ENCODE results near the gene PAIP1. TPM values are rescaled to one million over a fixed set of nuclear protein-coding genes. Genes with fewer than 3 reads are reported as not detected.

Gene PAIP1
- total and polyA plus RNA-seq, 12 donors: 54.8 to 262 (median 84.6) TPM

DNA sequence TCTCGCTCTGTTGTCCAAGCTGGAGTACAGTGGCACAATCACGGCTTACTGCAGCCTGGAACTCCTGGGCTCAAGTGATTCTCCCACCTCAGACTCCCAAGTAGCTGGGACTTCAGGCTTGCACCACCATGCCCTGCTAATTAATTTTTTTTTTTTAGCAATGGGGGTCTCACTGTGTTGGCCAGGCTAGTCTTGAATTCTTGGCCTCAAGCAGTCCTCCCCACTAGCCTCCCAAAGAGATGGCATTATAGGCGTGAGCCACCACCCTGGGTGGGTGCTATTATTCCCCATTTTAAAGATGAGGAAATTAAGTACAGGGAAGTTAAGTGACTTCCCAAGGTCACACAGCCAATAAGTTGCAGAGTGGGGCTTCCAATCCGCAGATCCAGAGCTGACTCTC lies 47.8 kb upstream of the PAIP1 start:
- intact Hi-C loops (cut with DNase I): no loop called here
- DNase-seq: no peak
- Histone ChIP-seq H3K27me3 (no peaks in the 10 kb centered on the region), H3K4me1 (replicated peaks in 1 of 2) (peaks cover 11 to 17% of the 10 kb centered on the region in 2 donors), H3K36me3 (replicated peaks in 1 of 2) (peaks cover 0 to 5% of the 10 kb centered on the region in 2 donors), H3K27ac (peak overlapping the region in 2 of 5 donors; percentile 76 to 77), H3K9me3 (replicated peaks in 1 of 3) (no peaks in the 10 kb centered on the region), H3K4me3 (no peak overlapping the region)
- WGBS, 4 donors: 83 to 96% (median 95%) methylated on average over 4 of the region's 4 CpGs
- TF ChIP-seq POLR2A (IDR thresholded peaks at IDR 0.05): no peak
- TF ChIP-seq, protein P1, sequence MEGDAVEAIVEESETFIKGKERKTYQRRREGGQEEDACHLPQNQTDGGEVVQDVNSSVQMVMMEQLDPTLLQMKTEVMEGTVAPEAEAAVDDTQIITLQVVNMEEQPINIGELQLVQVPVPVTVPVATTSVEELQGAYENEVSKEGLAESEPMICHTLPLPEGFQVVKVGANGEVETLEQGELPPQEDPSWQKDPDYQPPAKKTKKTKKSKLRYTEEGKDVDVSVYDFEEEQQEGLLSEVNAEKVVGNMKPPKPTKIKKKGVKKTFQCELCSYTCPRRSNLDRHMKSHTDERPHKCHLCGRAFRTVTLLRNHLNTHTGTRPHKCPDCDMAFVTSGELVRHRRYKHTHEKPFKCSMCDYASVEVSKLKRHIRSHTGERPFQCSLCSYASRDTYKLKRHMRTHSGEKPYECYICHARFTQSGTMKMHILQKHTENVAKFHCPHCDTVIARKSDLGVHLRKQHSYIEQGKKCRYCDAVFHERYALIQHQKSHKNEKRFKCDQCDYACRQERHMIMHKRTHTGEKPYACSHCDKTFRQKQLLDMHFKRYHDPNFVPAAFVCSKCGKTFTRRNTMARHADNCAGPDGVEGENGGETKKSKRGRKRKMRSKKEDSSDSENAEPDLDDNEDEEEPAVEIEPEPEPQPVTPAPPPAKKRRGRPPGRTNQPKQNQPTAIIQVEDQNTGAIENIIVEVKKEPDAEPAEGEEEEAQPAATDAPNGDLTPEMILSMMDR (IDR thresholded peaks at IDR 0.05): no peak

DNA sequence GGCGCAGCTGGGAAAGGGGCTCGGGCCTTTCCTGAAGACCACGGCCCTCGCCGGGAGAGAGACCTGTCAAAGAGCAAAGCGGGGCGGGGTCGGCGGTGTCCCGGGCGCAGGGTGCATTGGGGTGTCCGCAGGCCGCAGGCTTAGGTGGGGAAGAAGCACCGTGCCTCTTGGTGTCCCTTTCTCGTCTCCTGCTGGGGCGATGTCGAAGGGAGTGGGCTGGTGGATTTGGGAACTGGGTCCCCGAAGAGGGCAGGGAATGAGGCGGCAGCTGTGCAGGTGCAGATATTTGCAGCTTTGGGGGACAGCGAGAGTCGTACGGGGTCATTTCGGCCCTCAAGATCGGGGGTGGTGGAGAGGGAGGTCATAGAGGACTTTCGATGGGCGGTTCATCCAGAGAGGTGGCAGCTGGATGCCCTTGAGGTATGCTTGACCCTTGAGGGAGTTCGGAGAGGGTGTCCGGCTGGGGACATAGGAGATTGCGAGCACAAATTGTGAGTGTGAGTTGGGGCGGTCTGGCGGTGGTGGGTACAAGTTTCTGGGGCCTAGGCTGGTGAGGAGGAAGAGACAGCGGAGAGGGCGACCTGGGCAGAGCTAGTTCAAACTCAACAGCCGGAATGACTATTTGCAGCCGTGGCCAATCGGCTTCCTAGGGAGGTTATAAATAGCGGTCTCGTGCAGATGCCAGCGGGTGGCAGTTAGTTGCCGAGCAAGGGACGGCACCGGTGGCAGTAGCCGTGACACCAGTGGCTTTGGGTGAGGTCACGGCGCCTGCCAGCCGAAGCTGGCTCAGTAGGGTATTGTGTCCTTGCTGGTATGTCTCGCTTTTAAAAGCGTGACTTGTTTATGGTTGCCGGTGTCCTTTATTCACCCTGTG lies 46.7 kb upstream of the PAIP1 start:
- intact Hi-C loops (cut with DNase I): loop anchor here in 1 of 2 donors (2.0 kb wide), 1 partner anchor 47 kb away; the partner anchor contains the start of gene PAIP1
- Histone ChIP-seq H3K9me3 (replicated peaks in 1 of 3) (no peaks in the 10 kb centered on the region), H3K36me3 (replicated peaks in 1 of 2) (no peaks in the 10 kb centered on the region), H3K4me3 (peak overlapping the region; percentile 56 to 84 (median 77)), H3K4me1 (replicated peaks in 1 of 2) (peaks cover 11 to 17% of the 10 kb centered on the region in 2 donors), H3K27me3 (no peaks in the 10 kb centered on the region), H3K27ac (peak overlapping the region in 4 of 5 donors; percentile 61 to 88 (median 76))
- peak; percentile 41 to 88 for TF ChIP-seq POLR2A (IDR thresholded peaks at IDR 0.05)
- TF ChIP-seq, protein P1 (IDR thresholded peaks at IDR 0.05): no peak
- 0 to 3% (median 1%) methylated on average over 28 to 49 of the region's 49 CpGs for WGBS, 4 donors
- DNase-seq: peak; percentile 73 to 91 (median 84)

DNA sequence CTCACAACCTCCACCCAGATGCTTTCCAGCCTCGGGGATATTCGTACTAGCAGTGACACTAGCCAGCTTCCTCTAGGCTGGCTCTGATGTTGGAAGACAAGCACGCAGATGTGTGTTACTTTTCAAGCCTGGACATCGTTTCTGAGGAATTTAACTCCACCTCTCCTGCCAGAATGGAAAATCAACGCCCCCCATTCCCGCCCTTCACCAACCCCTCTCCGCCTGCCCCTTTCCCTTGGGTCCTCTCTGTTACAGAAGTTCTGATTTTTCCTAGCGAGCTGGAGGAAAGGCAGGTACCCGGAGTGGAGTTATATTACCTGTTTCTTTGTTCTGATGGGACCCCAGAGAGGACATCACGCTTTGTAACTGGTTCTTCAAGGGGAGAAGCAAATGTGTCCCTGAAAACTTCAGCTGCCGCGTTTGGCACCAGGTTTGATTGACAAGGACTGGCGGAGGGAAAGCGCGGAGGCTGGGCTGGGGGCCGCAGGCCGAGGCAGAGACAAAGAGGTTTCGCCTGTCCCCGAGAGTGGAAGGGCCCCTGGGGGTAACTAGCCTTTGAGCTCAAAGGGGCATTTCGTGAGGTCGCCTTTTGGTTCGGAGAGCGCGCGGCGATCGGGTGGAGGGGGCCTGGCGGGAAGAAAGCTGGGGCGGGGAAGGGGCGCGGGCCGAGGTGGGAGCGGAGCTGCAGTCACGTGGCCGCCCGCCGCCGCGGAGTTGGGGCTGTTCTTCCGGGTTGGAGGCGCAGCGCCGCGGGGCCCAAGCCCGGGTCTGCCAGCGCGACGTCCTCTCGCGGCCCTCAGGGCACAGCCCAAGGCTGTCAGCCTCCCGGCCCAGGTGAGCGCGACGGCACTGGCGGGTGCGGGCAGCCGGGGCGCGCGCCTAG lies 45.8 kb upstream of the PAIP1 start, which contains the start of gene NNT:
Gene NNT (plus strand): TSS at position 720 of the 883 bp plus-strand sequence. CDS start 6,016 bp downstream, outside the sequence.
- Histone ChIP-seq H3K27ac (peak within 1 kb of the TSS; percentile 61 to 88 (median 76)), H3K9me3 (replicated peaks in 1 of 3) (no peaks in the 10 kb centered on the region), H3K27me3 (no peaks in the 10 kb centered on the region), H3K4me3 (peak within 1 kb of the TSS; percentile 56 to 91 (median 77)), H3K4me1 (replicated peaks in 1 of 2) (peaks cover 11 to 17% of the 10 kb centered on the region in 2 donors), H3K36me3 (replicated peaks in 1 of 2) (no peaks in the 10 kb centered on the region)
- WGBS, 4 donors: 0 to 2% (median 1%) methylated on average over 19 to 60 of the region's 60 CpGs
- intact Hi-C loops (cut with DNase I): loop anchor here in 1 of 2 donors (2.0 kb wide), 1 partner anchor 46 kb away; the partner anchor contains the start of gene PAIP1
- TF ChIP-seq POLR2A (IDR thresholded peaks at IDR 0.05): peak in 1 of 2 donors; percentile 49
- TF ChIP-seq, protein P1 (IDR thresholded peaks at IDR 0.05): no peak
- DNase-seq: peak; percentile 53 to 75 (median 70)
